Kidney (tissue), 14 donors: ENCODE measurements around the gene TRMT10C. TPM values are rescaled to one million over a fixed set of nuclear protein-coding genes. Genes with fewer than 3 reads are reported as not detected.

Source experiments
- DNase-seq, 5 donors: peaks; one replicate each; pipeline ENCODE4 v3.0.0-alpha.2; 2013 to 2020
- FAIRE-seq: peaks from 2 replicates; lab custom pipeline; 2012; peaks lifted over from hg19 to GRCh38; lab: Jason Lieb, UNC
- H3K27ac ChIP-seq, 2 donors: one replicate each; pipeline ENCODE4 v1.7.0; 2013; ENCODE audit warnings: low read depth in 2 of 2, low read length in 2 of 2, inconsistent platforms in 1 of 2
- H3K27me3 ChIP-seq: one replicate; pipeline ENCODE4 v1.7.1; 2013; ENCODE audit warnings: low read length, inconsistent platforms; ENCODE audit not compliant: control insufficient read depth, insufficient read depth
- H3K36me3 ChIP-seq, 3 donors: one replicate each; pipeline versions ENCODE4 v1.7.0 to v1.7.1; 2013; ENCODE audit warnings: low read length in 3 of 3, control low read depth in 1 of 3, inconsistent platforms in 1 of 3; ENCODE audit not compliant: insufficient read depth in 3 of 3, control insufficient read depth in 2 of 3
- H3K4me1 ChIP-seq, 3 donors: one replicate each; pipeline versions ENCODE4 v1.7.0 to v1.7.1; 2013; ENCODE audit warnings: low read length in 3 of 3, inconsistent platforms in 1 of 3, low read depth in 1 of 3; ENCODE audit not compliant: control insufficient read depth in 2 of 3, insufficient read depth in 2 of 3
- H3K4me3 ChIP-seq, 3 donors: one replicate each; pipeline versions ENCODE4 v1.7.0 to v1.8.1; 2013; ENCODE audit warnings: low read length in 3 of 3, control low read depth in 1 of 3, inconsistent platforms in 1 of 3
- H3K9ac ChIP-seq, 3 donors: one replicate each; pipeline versions ENCODE4 v1.7.0 to v1.7.1; 2013; ENCODE audit warnings: low read length in 3 of 3, control low read depth in 1 of 3, inconsistent platforms in 1 of 3
- H3K9me3 ChIP-seq, 3 donors: one replicate each; pipeline versions ENCODE4 v1.7.0 to v1.7.1; 2013; ENCODE audit warnings: low read length in 3 of 3, control low read depth in 1 of 3, inconsistent platforms in 1 of 3; ENCODE audit not compliant: control insufficient read depth in 2 of 3, insufficient read depth in 1 of 3
- intact Hi-C: fragments of 100-400 bp; cut with DNase I; formaldehyde crosslinking; loops from one replicate; pipeline ENCODE4 v1.11.1; 2022
- polyA plus RNA-seq: library from polyadenylated mRNA; stranded (reverse); fragments of 350-450 nt; fragmentation: Illumina TruSeq; extraction: RNeasy Lipid Tissue Mini Kit (QIAGEN cat#74804); gene quantifications from one replicate; pipeline ENCODE4 v1.2.3, GENCODE V29; 2014; ENCODE audit warnings: low read depth, low replicate concordance; ENCODE audit not compliant: insufficient read depth
- total RNA-seq: library from RNA; stranded (reverse); fragmentation: NEBNext Ultra II Directional; extraction: Animal tissue kit (Norgen Biotek cat#: 25700); gene quantifications from one replicate; pipeline ENCODE4 v1.2.1, GENCODE V29; 2021
- TF ChIP-seq, protein P1 (sequence below): IDR thresholded peaks from 3 replicates; pipeline ENCODE4 v1.5.1; 2012; ENCODE audit warnings: mild to moderate bottlenecking, moderate library complexity, borderline replicate concordance; ENCODE audit not compliant: insufficient read depth; ENCODE audit errors: extremely low read depth
- donor health status: control.
- donor health status: control.
- donor health status: control.
- donor health status: control.
- donor health status: control.
- donor health status: DM: yes; HTN: yes; CAD: no.
- donor health status: Normal renal cell carcinoma (clear cell type).

TRMT10C gene
- total and polyA plus RNA-seq, 2 donors from 2014 or later = 17.7 to 27.5 TPM

DNA sequence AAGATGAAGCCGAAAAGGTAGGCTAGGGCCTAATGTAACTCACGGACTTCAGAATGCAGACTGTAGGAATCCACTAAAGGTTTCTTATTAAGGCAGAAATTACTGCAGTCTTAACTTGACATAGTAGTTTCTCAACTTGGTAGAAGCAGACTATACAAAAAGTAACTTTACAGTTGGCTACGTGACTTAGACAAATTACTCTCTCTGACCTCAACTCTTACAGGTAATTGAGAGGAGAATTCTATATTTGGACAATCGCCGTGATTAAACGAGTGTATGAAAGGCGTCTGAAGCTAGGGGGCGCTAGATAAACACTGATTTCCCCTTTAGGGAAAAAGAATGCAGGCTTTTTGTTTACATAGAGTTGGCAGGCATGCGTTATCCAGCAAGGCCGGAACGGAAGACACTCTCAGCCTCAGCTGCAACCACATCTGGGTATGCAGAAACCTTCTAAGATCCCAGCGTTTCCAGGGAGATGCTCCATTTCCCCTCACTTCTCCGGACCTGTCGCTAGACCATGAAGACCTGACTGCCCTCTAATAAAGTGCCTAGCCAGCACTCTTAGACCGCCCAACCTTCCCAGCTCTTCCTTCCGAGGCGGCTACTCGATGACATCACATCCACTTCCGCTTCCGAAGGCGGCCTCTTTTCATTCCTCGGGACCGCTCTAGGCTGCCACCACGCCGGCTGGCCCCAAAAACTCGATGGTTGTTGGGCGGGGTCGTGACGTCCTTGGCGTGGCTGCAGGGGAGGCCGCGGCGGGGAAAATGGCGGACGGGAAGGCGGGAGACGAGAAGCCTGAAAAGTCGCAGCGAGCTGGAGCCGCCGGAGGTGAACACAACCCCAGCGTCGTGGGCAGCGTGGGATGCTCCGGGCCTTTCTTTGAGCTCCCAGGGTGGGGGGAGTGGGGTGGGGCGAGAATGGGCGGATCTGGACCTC, 12.1 kb downstream of the TRMT10C start, which contains the start of gene PCNP:
Gene PCNP, plus strand, starts transcription at position 732 of the 939 bp plus-strand sequence. Its CDS starts 36 bp downstream, at position 768.
- Histone ChIP-seq H3K9ac (peak within 1 kb of the TSS; percentile 86 to 100 (median 96)), H3K27ac (peak within 1 kb of the TSS; percentile 91 to 98), H3K4me3 (peak within 1 kb of the TSS; percentile 85 to 100 (median 98)), H3K27me3 (no peaks in the 10 kb centered on the region), H3K9me3 (no peaks in the 10 kb centered on the region), H3K4me1 (peaks cover 0 to 12% (median 4%) of the 10 kb centered on the region in 3 donors), H3K36me3 (no peaks in the 10 kb centered on the region)
- TF ChIP-seq, protein P1, sequence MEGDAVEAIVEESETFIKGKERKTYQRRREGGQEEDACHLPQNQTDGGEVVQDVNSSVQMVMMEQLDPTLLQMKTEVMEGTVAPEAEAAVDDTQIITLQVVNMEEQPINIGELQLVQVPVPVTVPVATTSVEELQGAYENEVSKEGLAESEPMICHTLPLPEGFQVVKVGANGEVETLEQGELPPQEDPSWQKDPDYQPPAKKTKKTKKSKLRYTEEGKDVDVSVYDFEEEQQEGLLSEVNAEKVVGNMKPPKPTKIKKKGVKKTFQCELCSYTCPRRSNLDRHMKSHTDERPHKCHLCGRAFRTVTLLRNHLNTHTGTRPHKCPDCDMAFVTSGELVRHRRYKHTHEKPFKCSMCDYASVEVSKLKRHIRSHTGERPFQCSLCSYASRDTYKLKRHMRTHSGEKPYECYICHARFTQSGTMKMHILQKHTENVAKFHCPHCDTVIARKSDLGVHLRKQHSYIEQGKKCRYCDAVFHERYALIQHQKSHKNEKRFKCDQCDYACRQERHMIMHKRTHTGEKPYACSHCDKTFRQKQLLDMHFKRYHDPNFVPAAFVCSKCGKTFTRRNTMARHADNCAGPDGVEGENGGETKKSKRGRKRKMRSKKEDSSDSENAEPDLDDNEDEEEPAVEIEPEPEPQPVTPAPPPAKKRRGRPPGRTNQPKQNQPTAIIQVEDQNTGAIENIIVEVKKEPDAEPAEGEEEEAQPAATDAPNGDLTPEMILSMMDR = peak; percentile 81
- FAIRE-seq (peak; percentile 97), DNase-seq (peak; percentile 99 to 100 (median 99))
- intact Hi-C loops = no loop called here

DNA sequence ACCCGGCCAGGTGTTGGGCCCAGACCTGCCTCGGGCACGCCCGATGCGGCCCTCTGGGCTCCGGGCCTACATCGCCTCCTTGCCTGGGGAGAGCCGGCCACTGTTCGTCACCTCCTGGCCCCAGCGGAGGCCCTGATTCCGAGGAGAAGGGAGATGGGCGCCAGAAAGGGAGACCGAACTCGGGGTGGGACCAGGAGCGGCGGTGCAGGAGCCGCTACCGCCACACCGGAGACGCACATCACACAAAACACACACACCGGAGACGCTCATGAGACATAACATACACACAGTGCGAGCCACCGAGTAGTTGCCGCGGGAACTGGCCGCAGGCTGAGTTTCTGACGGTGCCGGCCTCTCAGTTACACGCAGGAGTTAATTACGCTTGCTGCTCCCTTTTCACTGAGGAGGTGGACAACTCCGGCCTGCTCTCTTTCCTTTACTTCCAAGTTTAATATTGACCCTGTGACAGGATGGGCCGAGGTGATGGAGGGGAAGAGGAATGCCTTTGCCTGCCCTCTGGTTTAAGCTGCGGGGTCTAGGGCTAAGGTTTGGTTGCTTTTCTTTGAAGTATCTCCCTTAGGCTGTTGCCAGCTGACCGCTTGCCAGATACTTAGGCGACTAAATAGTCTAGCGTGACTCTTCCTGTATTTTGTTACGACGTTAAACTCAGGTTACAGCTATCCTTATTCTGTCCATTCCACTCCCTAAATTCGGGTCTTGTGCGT, 12.9 kb downstream of the TRMT10C start:
- FAIRE-seq = no peak
- H3K4me1 ChIP-seq = peaks cover 0 to 12% (median 4%) of the 10 kb centered on the region in 3 donors

DNA sequence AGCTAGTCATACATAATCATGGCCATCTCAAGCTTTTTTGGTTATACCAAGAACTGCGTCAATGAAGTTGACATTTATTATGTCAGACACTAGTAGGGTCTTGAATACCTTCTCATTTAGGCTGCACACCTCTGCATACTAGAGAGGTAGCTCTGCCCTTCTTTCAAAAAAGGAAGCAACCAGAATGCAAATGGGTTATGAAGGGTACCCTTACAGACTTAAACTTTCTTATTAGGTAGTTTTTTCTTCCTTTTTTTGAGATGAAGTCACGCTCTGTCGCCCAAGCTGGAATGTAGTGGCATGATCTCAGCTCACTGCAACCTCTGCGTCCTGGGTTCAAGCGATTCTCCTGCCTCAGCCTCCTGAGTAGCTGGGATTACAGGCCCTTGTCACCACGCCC, 15.6 kb downstream of the TRMT10C start:
- H3K36me3 ChIP-seq = peaks cover 0 to 8% (median 3%) of the 10 kb centered on the region in 3 donors
- no peak overlapping the region for H3K27ac ChIP-seq
- H3K9me3 ChIP-seq = no peaks in the 10 kb centered on the region
- peaks cover 0 to 16% (median 4%) of the 10 kb centered on the region in 3 donors for H3K4me1 ChIP-seq
- intact Hi-C loops = no loop called here
- H3K9ac ChIP-seq = no peak overlapping the region
- H3K4me3 ChIP-seq = no peak overlapping the region
- H3K27me3 ChIP-seq = no peaks in the 10 kb centered on the region
- DNase-seq = no peak
- TF ChIP-seq, protein P1 = no peak
- no peak for FAIRE-seq

More for the DNA sequence above, 12.9 kb downstream of the TRMT10C start:
- H3K4me3 ChIP-seq = peak overlapping the region; percentile 75 to 90 (median 85)
- TF ChIP-seq, protein P1 = no peak
- H3K27ac ChIP-seq = peak overlapping the region; percentile 91 to 98
- H3K9me3 ChIP-seq = no peaks in the 10 kb centered on the region
- peak overlapping the region; percentile 85 to 96 (median 86) for H3K9ac ChIP-seq
- no peaks in the 10 kb centered on the region for H3K27me3 ChIP-seq
- DNase-seq = peak in 4 of 5 donors; percentile 59 to 83 (median 74)
- intact Hi-C loops = no loop called here
- peaks cover 0 to 2% (median 0%) of the 10 kb centered on the region in 3 donors for H3K36me3 ChIP-seq
